Astrocyte of the spinal cord (primary cell): ENCODE data around the gene TBX1.

Source experiments
- DNase-seq: peaks from one replicate; pipeline ENCODE4 v3.0.0; 2011; ENCODE audit warnings: low read depth, low spot score
- H3K4me3 ChIP-seq: 2 replicates; pipeline ENCODE4 v1.5.1; 2011; ENCODE audit warnings: low read depth, mild to moderate bottlenecking, low read length, moderate library complexity
- CTCF ChIP-seq: IDR thresholded peaks from 2 replicates; pipeline ENCODE4 v1.5.1; 2012; ENCODE audit warnings: low read depth, mild to moderate bottlenecking, low read length, inconsistent platforms
- in situ Hi-C: cut with HindIII; loops from 2 replicates; pipeline ENCODE4 v1.10.0; 2017; ENCODE audit warnings: low sequenced_read_pairs

TBX1 gene

GRCh38 chr22:19716041-19716828, 44.3 kb upstream of the TBX1 start:
- no peak for TF ChIP-seq CTCF
- in situ Hi-C loops = no loop called here
- no peak overlapping the region for H3K4me3 ChIP-seq
- DNase-seq = no peak

- DNase-seq = no peak
- in situ Hi-C loops = no loop called here
- no peak overlapping the region for H3K4me3 ChIP-seq
- TF ChIP-seq CTCF = no peak
Measured at GRCh38 chr22:19716829-19717105, 43.8 kb upstream of the TBX1 start.

GRCh38 chr22:19717181-19717580, 43.4 kb upstream of the TBX1 start:
- no peak overlapping the region for H3K4me3 ChIP-seq
- no peak for TF ChIP-seq CTCF
- in situ Hi-C loops = no loop called here
- no peak for DNase-seq

GRCh38 chr22:19717691-19718455, 42.7 kb upstream of the TBX1 start:
- peak; percentile 55 for DNase-seq
- peak overlapping the region; percentile 45 for H3K4me3 ChIP-seq
- in situ Hi-C loops = no loop called here
- peak; percentile 70 for TF ChIP-seq CTCF

- TF ChIP-seq CTCF = no peak
- no peak for DNase-seq
- peak overlapping the region; percentile 45 for H3K4me3 ChIP-seq
- in situ Hi-C loops = no loop called here
Measured at GRCh38 chr22:19718456-19719049, 42.0 kb upstream of the TBX1 start.

- TF ChIP-seq CTCF = no peak
- H3K4me3 ChIP-seq = peak overlapping the region; percentile 2
- DNase-seq = no peak
- in situ Hi-C loops = no loop called here
Measured at GRCh38 chr22:19719050-19719482, 41.5 kb upstream of the TBX1 start.
